Measurements from ENCODE around the gene EMILIN3. TPM values are rescaled to one million over a fixed set of nuclear protein-coding genes. Genes with fewer than 3 reads are reported as not detected.

The EMILIN3 gene, protein sequence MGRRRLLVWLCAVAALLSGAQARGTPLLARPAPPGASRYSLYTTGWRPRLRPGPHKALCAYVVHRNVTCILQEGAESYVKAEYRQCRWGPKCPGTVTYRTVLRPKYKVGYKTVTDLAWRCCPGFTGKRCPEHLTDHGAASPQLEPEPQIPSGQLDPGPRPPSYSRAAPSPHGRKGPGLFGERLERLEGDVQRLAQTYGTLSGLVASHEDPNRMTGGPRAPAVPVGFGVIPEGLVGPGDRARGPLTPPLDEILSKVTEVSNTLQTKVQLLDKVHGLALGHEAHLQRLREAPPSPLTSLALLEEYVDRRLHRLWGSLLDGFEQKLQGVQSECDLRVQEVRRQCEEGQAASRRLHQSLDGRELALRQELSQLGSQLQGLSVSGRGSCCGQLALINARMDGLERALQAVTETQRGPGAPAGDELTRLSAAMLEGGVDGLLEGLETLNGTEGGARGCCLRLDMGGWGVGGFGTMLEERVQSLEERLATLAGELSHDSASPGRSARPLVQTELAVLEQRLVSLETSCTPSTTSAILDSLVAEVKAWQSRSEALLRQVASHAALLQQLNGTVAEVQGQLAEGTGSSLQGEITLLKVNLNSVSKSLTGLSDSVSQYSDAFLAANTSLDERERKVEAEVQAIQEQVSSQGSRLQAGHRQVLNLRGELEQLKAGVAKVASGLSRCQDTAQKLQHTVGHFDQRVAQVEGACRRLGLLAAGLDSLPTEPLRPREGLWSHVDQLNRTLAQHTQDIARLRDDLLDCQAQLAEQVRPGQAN
- total RNA-seq = not detected in 2 replicates
- polyA plus RNA-seq (2012) = 0.08 TPM

DNA sequence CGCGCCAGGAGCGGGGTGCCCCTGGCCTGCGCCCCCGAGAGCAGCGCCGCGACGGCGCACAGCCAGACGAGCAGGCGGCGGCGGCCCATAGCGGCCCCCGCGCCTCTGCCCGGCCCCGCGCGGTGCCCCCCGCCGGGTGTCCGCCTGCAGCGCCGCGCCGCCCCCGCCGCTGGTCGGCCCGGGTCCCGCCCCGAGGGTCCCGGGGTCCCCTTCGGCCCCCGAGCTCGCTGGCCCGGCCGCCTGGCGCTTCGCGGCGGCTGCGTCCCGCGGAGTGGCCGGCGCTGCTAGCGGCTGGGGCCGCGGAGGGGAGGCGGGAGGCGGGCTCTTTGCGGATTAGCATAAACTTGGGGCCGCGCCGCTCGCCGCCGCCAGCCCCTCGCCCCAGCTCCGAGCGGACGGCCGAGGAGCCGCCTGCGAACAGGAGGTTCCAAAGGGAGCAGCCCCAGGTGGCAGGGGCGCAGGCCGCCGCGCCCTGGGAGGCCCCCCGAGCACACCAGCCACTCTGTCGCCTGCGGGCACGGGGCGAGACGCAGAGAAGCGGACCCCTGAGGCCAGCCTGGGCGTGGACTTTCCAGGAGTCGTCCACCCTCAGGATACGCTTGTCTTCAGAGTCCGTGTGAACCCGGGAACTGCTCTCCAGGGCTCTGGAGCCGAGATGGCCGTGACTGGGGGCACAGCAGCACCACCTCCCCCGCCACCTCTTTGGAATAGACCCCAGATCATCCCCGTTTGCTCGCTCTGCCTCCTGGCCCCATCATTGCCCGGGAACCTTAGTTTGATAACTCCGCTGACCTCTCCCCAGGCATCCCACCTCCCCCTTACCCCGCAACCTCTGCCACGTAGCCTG lies at the start of gene EMILIN3:
Gene EMILIN3, minus strand, starts transcription at position 273 of the 847 bp plus-strand sequence. Its CDS starts 184 bp downstream, at position 89.
- DNase-seq (ENCODE audit: low read depth) = no peak

DNA sequence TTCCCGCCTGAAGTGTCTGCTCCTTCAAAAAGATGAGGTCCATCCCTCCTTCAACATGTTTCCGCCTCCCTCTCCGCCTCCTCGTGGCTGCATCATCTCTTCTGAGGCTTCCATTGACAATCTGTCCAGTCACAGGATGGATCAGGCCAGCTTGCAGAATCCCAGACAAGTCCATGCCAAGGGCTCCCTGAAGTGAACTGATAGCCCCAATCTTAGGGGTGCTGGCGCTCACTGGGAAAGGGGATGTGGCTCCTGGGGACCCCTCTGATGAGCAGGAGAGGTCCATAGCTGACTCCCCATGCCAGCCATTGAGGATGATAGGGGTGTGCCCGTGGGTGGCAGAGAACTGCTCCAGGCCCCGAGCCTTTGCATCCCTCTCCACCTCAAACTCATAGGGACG lies 48.6 kb upstream of the EMILIN3 start:
- DNase-seq (ENCODE audit: low read depth) = no peak

GRCh38 chr20:41413169-41413568 lies 46.6 kb upstream of the EMILIN3 start:
- no peak for DNase-seq (ENCODE audit: low read depth)

GRCh38 chr20:41412324-41413120 lies 45.9 kb upstream of the EMILIN3 start:
- no peak for DNase-seq (ENCODE audit: low read depth)

GRCh38 chr20:41411391-41411847 lies 44.8 kb upstream of the EMILIN3 start:
- peak; percentile 84 for DNase-seq (ENCODE audit: low read depth)

- DNase-seq (ENCODE audit: low read depth) = peak; percentile 86
These were observed 42.4 kb upstream of the EMILIN3 start for GRCh38 chr20:41408986-41409385.

- peak; percentile 88 for DNase-seq (ENCODE audit: low read depth)
These were observed 41.7 kb upstream of the EMILIN3 start for GRCh38 chr20:41408156-41408794.

- peak; percentile 55 for DNase-seq (ENCODE audit: low read depth)
These were observed 41.0 kb upstream of the EMILIN3 start for GRCh38 chr20:41407607-41408006.

GRCh38 chr20:41406896-41407444 lies 40.4 kb upstream of the EMILIN3 start:
- DNase-seq (ENCODE audit: low read depth) = no peak

- DNase-seq (ENCODE audit: low read depth) = no peak
These were observed 39.7 kb upstream of the EMILIN3 start for GRCh38 chr20:41406353-41406752.

DNA sequence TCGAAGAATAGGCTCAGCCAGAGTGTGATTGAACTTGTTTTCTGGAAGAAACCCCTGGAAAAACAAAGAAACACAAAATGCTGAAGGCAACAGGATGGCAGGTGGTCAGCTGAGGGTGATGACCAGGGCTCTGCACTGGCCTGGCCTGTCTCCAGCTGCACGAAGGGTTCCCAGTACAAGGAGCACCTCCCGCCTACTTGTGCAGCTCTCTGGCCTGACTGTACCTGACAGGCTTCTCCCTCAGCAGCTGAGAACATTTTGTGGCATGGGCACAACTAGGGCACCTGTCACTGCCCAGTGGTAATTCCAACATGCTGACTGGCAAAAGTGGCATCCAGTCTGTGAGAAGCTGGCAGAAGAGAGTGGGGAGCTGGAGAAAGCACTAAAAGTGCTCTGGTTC lies 38.8 kb upstream of the EMILIN3 start:
- peak; percentile 88 for DNase-seq (ENCODE audit: low read depth)

DNA sequence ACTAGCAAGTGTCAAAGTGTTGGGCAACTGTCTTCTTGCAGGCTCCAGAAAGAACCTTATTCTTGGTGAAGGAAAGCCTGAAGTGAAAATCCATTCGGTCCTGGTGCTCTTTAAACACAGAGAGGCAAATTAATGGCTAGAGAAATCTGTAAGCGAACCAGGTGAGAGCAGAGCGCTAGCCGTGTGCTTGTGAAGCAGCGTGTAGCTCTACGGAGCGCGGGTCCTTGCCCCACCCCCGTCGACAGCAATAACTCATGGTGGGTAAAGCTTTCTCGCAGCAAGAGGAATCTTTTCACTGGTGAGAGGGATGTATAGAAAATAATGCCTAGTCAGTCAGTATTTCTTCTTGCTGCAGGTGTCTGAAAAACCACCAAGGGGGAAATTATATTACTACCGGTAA lies 37.0 kb upstream of the EMILIN3 start:
- DNase-seq (ENCODE audit: low read depth) = no peak

DNA sequence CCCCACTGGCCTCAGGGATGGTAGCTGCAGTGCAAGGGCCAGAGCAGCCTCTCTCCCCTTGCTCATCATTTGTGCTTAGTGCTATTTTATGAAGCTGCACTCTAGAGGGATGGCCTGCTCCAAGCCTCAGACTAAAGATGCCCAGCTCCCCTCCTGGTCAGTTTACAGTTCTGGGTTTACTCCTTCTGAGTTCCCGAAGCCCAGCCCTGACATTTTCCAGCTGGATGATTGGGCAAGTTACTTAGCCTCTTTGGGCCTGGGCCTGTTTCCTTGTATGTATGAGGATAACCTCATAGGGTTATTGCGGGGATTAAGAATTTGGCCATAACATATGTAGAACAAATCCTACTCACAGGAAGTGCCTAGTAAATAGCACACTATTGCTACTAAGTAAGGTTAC lies 31.8 kb upstream of the EMILIN3 start:
- no peak for DNase-seq (ENCODE audit: low read depth)

- no peak for DNase-seq (ENCODE audit: low read depth)
These were observed 29.3 kb upstream of the EMILIN3 start for GRCh38 chr20:41395667-41396664.

GRCh38 chr20:41394931-41395666 lies 28.5 kb upstream of the EMILIN3 start:
- DNase-seq (ENCODE audit: low read depth) = no peak

DNA sequence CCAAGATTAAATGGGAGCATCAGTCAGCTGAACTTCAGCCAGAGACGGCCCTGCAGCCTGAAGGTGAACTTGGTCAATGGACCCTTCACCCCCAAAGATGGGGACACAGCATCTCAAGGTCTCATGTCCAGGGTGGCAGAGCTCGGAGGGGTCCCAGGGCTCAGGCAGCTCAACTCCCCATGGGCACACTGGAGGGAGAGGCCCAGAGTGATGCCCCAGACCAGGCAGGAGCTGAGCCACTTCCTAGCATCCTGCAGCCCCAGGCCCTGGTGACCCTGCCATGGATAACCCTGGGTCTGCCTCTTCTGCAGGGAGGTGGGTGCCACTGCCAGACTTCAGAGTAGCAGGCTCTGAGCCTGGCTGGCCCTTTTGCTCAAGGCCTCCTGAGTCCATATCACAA lies 27.5 kb upstream of the EMILIN3 start:
- DNase-seq (ENCODE audit: low read depth) = no peak

GRCh38 chr20:41393705-41394066 lies 27.1 kb upstream of the EMILIN3 start:
- no peak for DNase-seq (ENCODE audit: low read depth)

All from myocyte (in vitro differentiated cells).